Neural cell (in vitro differentiated cells): Measurements from ENCODE around the gene PRCC.

Experiments
- EP300 ChIP-seq: fragments of 450-650 bp; conservative IDR thresholded peaks from 2 replicates; pipeline ENCODE4 v1.6.1; 2014; ENCODE audit warnings: antibody characterized with exemption, mild to moderate bottlenecking, moderate library complexity; ENCODE audit not compliant: poor library complexity, severe bottlenecking
- EZH2 ChIP-seq: fragments of 200-600, 300-800 bp; shearing (Covaris generic), sonication (generic); IDR thresholded peaks from 2 replicates; pipeline ENCODE4 v1.6.1; 2014; ENCODE audit warnings: antibody characterized with exemption, low read length, borderline replicate concordance, mild to moderate bottlenecking; ENCODE audit not compliant: insufficient read depth, poor library complexity, severe bottlenecking
- POLR2AphosphoS5 ChIP-seq: IDR thresholded peaks from 2 replicates; pipeline ENCODE4 v1.6.1; 2012
- SMC3 ChIP-seq: fragments of 450-650 bp; conservative IDR thresholded peaks from 2 replicates; pipeline ENCODE4 v1.6.1; 2014; ENCODE audit warnings: antibody characterized with exemption, mild to moderate bottlenecking, moderate library complexity; ENCODE audit not compliant: poor library complexity
- TAF1 ChIP-seq: IDR thresholded peaks from 2 replicates; pipeline ENCODE4 v1.6.1; 2012; ENCODE audit warnings: low read depth
- TF ChIP-seq, protein P1 (sequence below): fragments of 450-650 bp; IDR thresholded peaks from 2 replicates; pipeline ENCODE4 v1.5.1; 2014; ENCODE audit warnings: antibody characterized with exemption, mild to moderate bottlenecking, moderate library complexity; ENCODE audit not compliant: poor library complexity, severe bottlenecking
- TF ChIP-seq, protein P2 (sequence below): IDR thresholded peaks from 2 replicates; pipeline ENCODE4 v1.6.1; 2012; ENCODE audit warnings: borderline replicate concordance

DNA sequence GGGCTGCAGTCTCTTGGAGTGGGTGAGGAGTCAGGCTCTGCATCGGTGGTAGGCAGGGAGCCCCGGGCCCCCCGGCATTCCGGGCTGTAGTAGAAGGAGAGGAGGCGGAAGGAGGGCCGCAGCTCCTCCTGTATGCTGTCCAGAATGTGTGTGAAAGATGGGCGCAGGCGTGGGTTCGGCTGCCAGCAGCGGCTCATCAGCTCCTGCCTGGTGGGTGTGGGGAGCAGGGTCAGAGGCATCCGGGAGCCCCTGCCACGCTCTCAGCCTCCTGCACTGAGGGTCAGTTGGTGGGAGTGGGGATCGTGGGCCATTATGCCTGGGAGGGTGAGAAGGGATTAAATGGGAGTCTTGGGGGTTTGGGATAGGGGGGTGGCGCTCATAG is 73.6 kb downstream of the PRCC start:
- TF ChIP-seq, protein P1, sequence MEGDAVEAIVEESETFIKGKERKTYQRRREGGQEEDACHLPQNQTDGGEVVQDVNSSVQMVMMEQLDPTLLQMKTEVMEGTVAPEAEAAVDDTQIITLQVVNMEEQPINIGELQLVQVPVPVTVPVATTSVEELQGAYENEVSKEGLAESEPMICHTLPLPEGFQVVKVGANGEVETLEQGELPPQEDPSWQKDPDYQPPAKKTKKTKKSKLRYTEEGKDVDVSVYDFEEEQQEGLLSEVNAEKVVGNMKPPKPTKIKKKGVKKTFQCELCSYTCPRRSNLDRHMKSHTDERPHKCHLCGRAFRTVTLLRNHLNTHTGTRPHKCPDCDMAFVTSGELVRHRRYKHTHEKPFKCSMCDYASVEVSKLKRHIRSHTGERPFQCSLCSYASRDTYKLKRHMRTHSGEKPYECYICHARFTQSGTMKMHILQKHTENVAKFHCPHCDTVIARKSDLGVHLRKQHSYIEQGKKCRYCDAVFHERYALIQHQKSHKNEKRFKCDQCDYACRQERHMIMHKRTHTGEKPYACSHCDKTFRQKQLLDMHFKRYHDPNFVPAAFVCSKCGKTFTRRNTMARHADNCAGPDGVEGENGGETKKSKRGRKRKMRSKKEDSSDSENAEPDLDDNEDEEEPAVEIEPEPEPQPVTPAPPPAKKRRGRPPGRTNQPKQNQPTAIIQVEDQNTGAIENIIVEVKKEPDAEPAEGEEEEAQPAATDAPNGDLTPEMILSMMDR = no peak
- TF ChIP-seq, protein P2, sequence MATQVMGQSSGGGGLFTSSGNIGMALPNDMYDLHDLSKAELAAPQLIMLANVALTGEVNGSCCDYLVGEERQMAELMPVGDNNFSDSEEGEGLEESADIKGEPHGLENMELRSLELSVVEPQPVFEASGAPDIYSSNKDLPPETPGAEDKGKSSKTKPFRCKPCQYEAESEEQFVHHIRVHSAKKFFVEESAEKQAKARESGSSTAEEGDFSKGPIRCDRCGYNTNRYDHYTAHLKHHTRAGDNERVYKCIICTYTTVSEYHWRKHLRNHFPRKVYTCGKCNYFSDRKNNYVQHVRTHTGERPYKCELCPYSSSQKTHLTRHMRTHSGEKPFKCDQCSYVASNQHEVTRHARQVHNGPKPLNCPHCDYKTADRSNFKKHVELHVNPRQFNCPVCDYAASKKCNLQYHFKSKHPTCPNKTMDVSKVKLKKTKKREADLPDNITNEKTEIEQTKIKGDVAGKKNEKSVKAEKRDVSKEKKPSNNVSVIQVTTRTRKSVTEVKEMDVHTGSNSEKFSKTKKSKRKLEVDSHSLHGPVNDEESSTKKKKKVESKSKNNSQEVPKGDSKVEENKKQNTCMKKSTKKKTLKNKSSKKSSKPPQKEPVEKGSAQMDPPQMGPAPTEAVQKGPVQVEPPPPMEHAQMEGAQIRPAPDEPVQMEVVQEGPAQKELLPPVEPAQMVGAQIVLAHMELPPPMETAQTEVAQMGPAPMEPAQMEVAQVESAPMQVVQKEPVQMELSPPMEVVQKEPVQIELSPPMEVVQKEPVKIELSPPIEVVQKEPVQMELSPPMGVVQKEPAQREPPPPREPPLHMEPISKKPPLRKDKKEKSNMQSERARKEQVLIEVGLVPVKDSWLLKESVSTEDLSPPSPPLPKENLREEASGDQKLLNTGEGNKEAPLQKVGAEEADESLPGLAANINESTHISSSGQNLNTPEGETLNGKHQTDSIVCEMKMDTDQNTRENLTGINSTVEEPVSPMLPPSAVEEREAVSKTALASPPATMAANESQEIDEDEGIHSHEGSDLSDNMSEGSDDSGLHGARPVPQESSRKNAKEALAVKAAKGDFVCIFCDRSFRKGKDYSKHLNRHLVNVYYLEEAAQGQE = no peak
- TF ChIP-seq EZH2 (no peak), POLR2AphosphoS5 (no peak), TAF1 (no peak), EP300 (no peak), SMC3 (no peak)
